HEK293 (cell line): ENCODE measurements around the gene GRB7.

ENCODE experiments used
- GLI4 ChIP-seq: fragments of 450-650 bp; formaldehyde crosslinking; IDR thresholded peaks from 2 replicates; pipeline ENCODE4 v1.5.1; 2016; ENCODE audit warnings: missing biosample characterization, missing genetic modification characterization
- HOXD13 ChIP-seq: sonication (generic); formaldehyde crosslinking; IDR thresholded peaks from 2 replicates; pipeline ENCODE4 v1.8.0; 2022; ENCODE audit warnings: missing genetic modification reagents, borderline replicate concordance
- MEIS1 ChIP-seq: sonication (generic); formaldehyde crosslinking; IDR thresholded peaks from 2 replicates; pipeline ENCODE4 v1.8.1; 2022; ENCODE audit warnings: missing genetic modification reagents, mild to moderate bottlenecking, borderline replicate concordance
- SP3 ChIP-seq: fragments of 450-650 bp; formaldehyde crosslinking; IDR thresholded peaks from 2 replicates; pipeline ENCODE4 v1.5.1; 2016; ENCODE audit warnings: missing biosample characterization, missing genetic modification characterization
- YY1 ChIP-seq: fragments of 450-650 bp; formaldehyde crosslinking; IDR thresholded peaks from 2 replicates; pipeline ENCODE4 v1.5.1; 2018; ENCODE audit warnings: missing biosample characterization, missing genetic modification characterization
- ZNF24 ChIP-seq: fragments of 450-650 bp; formaldehyde crosslinking; IDR thresholded peaks from 2 replicates; pipeline ENCODE4 v1.5.1; 2016; ENCODE audit warnings: missing biosample characterization, missing genetic modification characterization
- ZNF350 ChIP-seq: fragments of 450-650 bp; formaldehyde crosslinking; IDR thresholded peaks from 2 replicates; pipeline ENCODE4 v1.5.0; 2017; ENCODE audit warnings: missing biosample characterization, mild to moderate bottlenecking, missing genetic modification characterization
- ZNF677 ChIP-seq: fragments of 450-650 bp; IDR thresholded peaks from 2 replicates; pipeline ENCODE4 v1.5.0; 2018; ENCODE audit warnings: missing biosample characterization, mild to moderate bottlenecking, missing genetic modification characterization, moderate library complexity
- ZNF830 ChIP-seq: fragments of 450-650 bp; IDR thresholded peaks from 2 replicates; pipeline ENCODE4 v1.5.0; 2018; ENCODE audit warnings: missing biosample characterization, missing genetic modification characterization, low read depth, mild to moderate bottlenecking, moderate library complexity
- ZNF843 ChIP-seq: fragments of 450-650 bp; formaldehyde crosslinking; IDR thresholded peaks from 2 replicates; pipeline ENCODE4 v1.5.1; 2016; ENCODE audit warnings: missing biosample characterization, missing genetic modification characterization
- TF ChIP-seq, protein P1 (sequence below): fragments of 450-650 bp; formaldehyde crosslinking; IDR thresholded peaks from 2 replicates; pipeline ENCODE4 v1.5.1; 2016; ENCODE audit warnings: missing biosample characterization, missing genetic modification characterization, low read depth
- TF ChIP-seq, protein P2 (sequence below): fragments of 450-650 bp; formaldehyde crosslinking; IDR thresholded peaks from 2 replicates; pipeline ENCODE4 v1.5.1; 2016; ENCODE audit warnings: missing biosample characterization, missing genetic modification characterization
- TF ChIP-seq, protein P3 (sequence below): fragments of 450-650 bp; formaldehyde crosslinking; IDR thresholded peaks from 2 replicates; pipeline ENCODE4 v1.5.1; 2016; ENCODE audit warnings: missing biosample characterization, missing genetic modification characterization

DNA sequence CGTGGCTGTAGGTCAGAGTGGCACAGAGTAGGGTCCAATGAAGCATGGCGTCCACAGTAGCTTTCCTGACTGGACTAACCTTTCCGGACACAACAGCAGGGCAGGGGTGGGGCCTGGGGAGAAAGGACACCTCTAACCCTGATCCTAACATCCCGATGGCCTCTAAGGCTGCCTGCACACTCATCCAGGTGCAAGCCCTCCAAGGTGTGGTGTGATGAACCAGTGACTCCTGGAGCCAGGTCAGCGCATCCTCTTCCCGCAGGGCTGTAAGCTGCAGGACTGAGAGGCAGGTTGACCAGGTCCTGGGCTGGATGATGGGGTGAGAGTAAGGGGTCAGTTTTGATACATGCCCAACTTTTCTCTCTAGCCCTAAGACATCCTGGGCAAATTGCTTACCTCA lies 41.0 kb upstream of the GRB7 start:
- TF ChIP-seq, protein P1, sequence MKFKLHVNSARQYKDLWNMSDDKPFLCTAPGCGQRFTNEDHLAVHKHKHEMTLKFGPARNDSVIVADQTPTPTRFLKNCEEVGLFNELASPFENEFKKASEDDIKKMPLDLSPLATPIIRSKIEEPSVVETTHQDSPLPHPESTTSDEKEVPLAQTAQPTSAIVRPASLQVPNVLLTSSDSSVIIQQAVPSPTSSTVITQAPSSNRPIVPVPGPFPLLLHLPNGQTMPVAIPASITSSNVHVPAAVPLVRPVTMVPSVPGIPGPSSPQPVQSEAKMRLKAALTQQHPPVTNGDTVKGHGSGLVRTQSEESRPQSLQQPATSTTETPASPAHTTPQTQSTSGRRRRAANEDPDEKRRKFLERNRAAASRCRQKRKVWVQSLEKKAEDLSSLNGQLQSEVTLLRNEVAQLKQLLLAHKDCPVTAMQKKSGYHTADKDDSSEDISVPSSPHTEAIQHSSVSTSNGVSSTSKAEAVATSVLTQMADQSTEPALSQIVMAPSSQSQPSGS = no peak
- TF ChIP-seq, protein P2, sequence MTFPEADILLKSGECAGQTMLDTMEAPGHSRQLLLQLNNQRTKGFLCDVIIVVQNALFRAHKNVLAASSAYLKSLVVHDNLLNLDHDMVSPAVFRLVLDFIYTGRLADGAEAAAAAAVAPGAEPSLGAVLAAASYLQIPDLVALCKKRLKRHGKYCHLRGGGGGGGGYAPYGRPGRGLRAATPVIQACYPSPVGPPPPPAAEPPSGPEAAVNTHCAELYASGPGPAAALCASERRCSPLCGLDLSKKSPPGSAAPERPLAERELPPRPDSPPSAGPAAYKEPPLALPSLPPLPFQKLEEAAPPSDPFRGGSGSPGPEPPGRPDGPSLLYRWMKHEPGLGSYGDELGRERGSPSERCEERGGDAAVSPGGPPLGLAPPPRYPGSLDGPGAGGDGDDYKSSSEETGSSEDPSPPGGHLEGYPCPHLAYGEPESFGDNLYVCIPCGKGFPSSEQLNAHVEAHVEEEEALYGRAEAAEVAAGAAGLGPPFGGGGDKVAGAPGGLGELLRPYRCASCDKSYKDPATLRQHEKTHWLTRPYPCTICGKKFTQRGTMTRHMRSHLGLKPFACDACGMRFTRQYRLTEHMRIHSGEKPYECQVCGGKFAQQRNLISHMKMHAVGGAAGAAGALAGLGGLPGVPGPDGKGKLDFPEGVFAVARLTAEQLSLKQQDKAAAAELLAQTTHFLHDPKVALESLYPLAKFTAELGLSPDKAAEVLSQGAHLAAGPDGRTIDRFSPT (tag by site-specific recombination) = no peak
- TF ChIP-seq MEIS1 (CRISPR knock-in tag) (no peak), ZNF350 (tag by site-specific recombination) (no peak), ZNF830 (no peak), ZNF24 (tag by site-specific recombination) (no peak), ZNF677 (tag by site-specific recombination) (no peak), YY1 (tag by site-specific recombination) (no peak), HOXD13 (CRISPR knock-in tag) (no peak), GLI4 (no peak), SP3 (tag by site-specific recombination) (no peak), ZNF843 (tag by site-specific recombination) (no peak)
- TF ChIP-seq, protein P3, sequence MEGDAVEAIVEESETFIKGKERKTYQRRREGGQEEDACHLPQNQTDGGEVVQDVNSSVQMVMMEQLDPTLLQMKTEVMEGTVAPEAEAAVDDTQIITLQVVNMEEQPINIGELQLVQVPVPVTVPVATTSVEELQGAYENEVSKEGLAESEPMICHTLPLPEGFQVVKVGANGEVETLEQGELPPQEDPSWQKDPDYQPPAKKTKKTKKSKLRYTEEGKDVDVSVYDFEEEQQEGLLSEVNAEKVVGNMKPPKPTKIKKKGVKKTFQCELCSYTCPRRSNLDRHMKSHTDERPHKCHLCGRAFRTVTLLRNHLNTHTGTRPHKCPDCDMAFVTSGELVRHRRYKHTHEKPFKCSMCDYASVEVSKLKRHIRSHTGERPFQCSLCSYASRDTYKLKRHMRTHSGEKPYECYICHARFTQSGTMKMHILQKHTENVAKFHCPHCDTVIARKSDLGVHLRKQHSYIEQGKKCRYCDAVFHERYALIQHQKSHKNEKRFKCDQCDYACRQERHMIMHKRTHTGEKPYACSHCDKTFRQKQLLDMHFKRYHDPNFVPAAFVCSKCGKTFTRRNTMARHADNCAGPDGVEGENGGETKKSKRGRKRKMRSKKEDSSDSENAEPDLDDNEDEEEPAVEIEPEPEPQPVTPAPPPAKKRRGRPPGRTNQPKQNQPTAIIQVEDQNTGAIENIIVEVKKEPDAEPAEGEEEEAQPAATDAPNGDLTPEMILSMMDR (tag by site-specific recombination) = no peak
